ENCODE data around the gene OSTF1. TPM values are rescaled to one million over a fixed set of nuclear protein-coding genes. Genes with fewer than 3 reads are reported as not detected.

Gene OSTF1
- 31.4 and 39.7 TPM in 2 replicates for total RNA-seq

GRCh38 chr9:75087824-75088645, at the start of gene OSTF1, which contains the start of gene NMRK1:
Gene OSTF1, plus strand, starts transcription at chr9:75088514. Its CDS starts 179 bp downstream, at chr9:75088693.
Gene NMRK1, minus strand, starts transcription at chr9:75088155. Its CDS starts 5,040 bp downstream, at chr9:75083115.

Other genes with a start within 250 kb of the OSTF1 start
- gene TRPM6, start 200.6 kb upstream of the OSTF1 start, total RNA-seq, result 0.03 and 0.07 TPM in 2 replicates
- 2.9 and 3.2 TPM in 2 replicates for gene C9orf40, start 135.6 kb upstream of the OSTF1 start, total RNA-seq
- 24.6 and 25.4 TPM in 2 replicates for gene CARNMT1, start 60.2 kb upstream of the OSTF1 start, total RNA-seq
- gene NMRK1, start 359 bp upstream of the OSTF1 start, total RNA-seq, result 11.5 and 25.4 TPM in 2 replicates

Data from smooth muscle cell of the pulmonary artery (primary cell).